ENCODE data around the gene UBIAD1.

- TF ChIP-seq CTCF (CRISPR knock-in tag; IDR thresholded peaks at IDR 0.05) (no peak), USF2 (IDR thresholded peaks at IDR 0.05; ENCODE audit: low read depth, low read length) (no peak), USF2 (CRISPR knock-in tag; IDR thresholded peaks at IDR 0.05; ENCODE audit: borderline replicate concordance) (no peak)
These were observed 11.8 kb downstream of the UBIAD1 start for GRCh38 chr1:11284784-11285183.

Measured in HepG2 (cell line).